WTC11 (cell line): ENCODE results near the gene ANO8. TPM values are rescaled to one million over a fixed set of nuclear protein-coding genes. Genes with fewer than 3 reads are reported as not detected.

Experiments used
- ATAC-seq: fragments of 200-7000 bp; cut with Tn5 transposase; 2 replicates; pipeline ENCODE4 v1.10.0; 2021; ENCODE audit warnings: mild to moderate bottlenecking, moderate library complexity
- CTCF ChIA-PET: fragments of 300-600 bp; sonication (Branson Sonifier 250); formaldehyde crosslinking; loops from one replicate; lab custom pipeline; 2021; ENCODE audit warnings: antibody characterized with exemption; lab: Charles Lee
- POLR2A ChIA-PET: fragments of 350-600 bp; sonication (Branson Sonifier 250); formaldehyde crosslinking; loops from one replicate; lab custom pipeline; 2021; ENCODE audit warnings: antibody characterized with exemption; lab: Charles Lee
- DNase-seq: peaks from one replicate; pipeline ENCODE4 v3.0.0; 2021; ENCODE audit warnings: low spot score
- H3K27ac Mint-ChIP-seq: 2 replicates; pipeline ENCODE4 v1.8.0; 2021; ENCODE audit warnings: mixed read lengths
- H3K27me3 Mint-ChIP-seq: 2 replicates; pipeline ENCODE4 v1.8.0; 2021; ENCODE audit warnings: low read depth, mild to moderate bottlenecking, moderate library complexity, mixed read lengths
- H3K36me3 Mint-ChIP-seq: 2 replicates; pipeline ENCODE4 v1.8.0; 2021; ENCODE audit warnings: mixed read lengths
- H3K4me1 Mint-ChIP-seq: 2 replicates; pipeline ENCODE4 v1.8.0; 2022; ENCODE audit warnings: mixed read lengths
- H3K4me3 Mint-ChIP-seq: 2 replicates; pipeline ENCODE4 v1.8.0; 2021; ENCODE audit warnings: mild to moderate bottlenecking, moderate library complexity, mixed read lengths
- H3K9me3 Mint-ChIP-seq: 2 replicates; pipeline ENCODE4 v1.8.0; 2021; ENCODE audit warnings: mixed read lengths
- ARID4B ChIP-seq: sonication (generic); formaldehyde crosslinking; IDR thresholded peaks from 2 replicates; pipeline ENCODE4 v1.8.0; 2023; ENCODE audit warnings: missing genetic modification reagents, mild to moderate bottlenecking, borderline replicate concordance
- ATF2 ChIP-seq: sonication (generic); formaldehyde crosslinking; IDR thresholded peaks from 2 replicates; pipeline ENCODE4 v1.8.1; 2022; ENCODE audit warnings: low read depth, missing genetic modification reagents, borderline replicate concordance
- ATF3 ChIP-seq: sonication (generic); formaldehyde crosslinking; conservative IDR thresholded peaks from 2 replicates; pipeline ENCODE4 v1.8.1; 2022; ENCODE audit warnings: mild to moderate bottlenecking, missing genetic modification reagents
- ETV6 ChIP-seq: sonication (generic); formaldehyde crosslinking; IDR thresholded peaks from 2 replicates; pipeline ENCODE4 v1.8.1; 2022; ENCODE audit warnings: mild to moderate bottlenecking, missing genetic modification reagents
- FOXK1 ChIP-seq: sonication (generic); formaldehyde crosslinking; IDR thresholded peaks from 2 replicates; pipeline ENCODE4 v1.8.0; 2022; ENCODE audit warnings: mild to moderate bottlenecking, moderate library complexity, missing genetic modification reagents
- GABPB1 ChIP-seq: sonication (generic); formaldehyde crosslinking; IDR thresholded peaks from 2 replicates; pipeline ENCODE4 v1.8.1; 2023; ENCODE audit warnings: mild to moderate bottlenecking, missing genetic modification reagents
- HMGXB4 ChIP-seq: sonication (generic); formaldehyde crosslinking; IDR thresholded peaks from 2 replicates; pipeline ENCODE4 v1.8.1; 2023; ENCODE audit warnings: mild to moderate bottlenecking, moderate library complexity, missing genetic modification reagents
- NFATC4 ChIP-seq: fragments of 250-450 bp; sonication (Bioruptor Pico); IDR thresholded peaks from 2 replicates; pipeline ENCODE4 v1.9.0; 2021; ENCODE audit warnings: mild to moderate bottlenecking
- NFYB ChIP-seq: sonication (generic); formaldehyde crosslinking; conservative IDR thresholded peaks from 2 replicates; pipeline ENCODE4 v1.8.0; 2022; ENCODE audit warnings: low read depth, missing genetic modification reagents
- PRRX2 ChIP-seq: fragments of 250-450 bp; sonication (Bioruptor Pico); IDR thresholded peaks from 2 replicates; pipeline ENCODE4 v1.8.0; 2021; ENCODE audit warnings: mild to moderate bottlenecking
- SMAD4 ChIP-seq: sonication (generic); formaldehyde crosslinking; IDR thresholded peaks from 2 replicates; pipeline ENCODE4 v1.8.0; 2022; ENCODE audit warnings: mild to moderate bottlenecking, missing genetic modification reagents
- TCF7 ChIP-seq: sonication (generic); formaldehyde crosslinking; IDR thresholded peaks from 2 replicates; pipeline ENCODE4 v1.8.0; 2022; ENCODE audit warnings: mild to moderate bottlenecking, low read depth, missing genetic modification reagents, moderate library complexity
- TEAD4 ChIP-seq: sonication (generic); formaldehyde crosslinking; IDR thresholded peaks from 2 replicates; pipeline ENCODE4 v1.8.0; 2022; ENCODE audit warnings: mild to moderate bottlenecking, missing genetic modification reagents
- USF1 ChIP-seq: sonication (generic); formaldehyde crosslinking; IDR thresholded peaks from 2 replicates; pipeline ENCODE4 v1.8.0; 2022; ENCODE audit warnings: mild to moderate bottlenecking, missing genetic modification reagents
- USF2 ChIP-seq: sonication (generic); formaldehyde crosslinking; IDR thresholded peaks from 2 replicates; pipeline ENCODE4 v1.8.1; 2023; ENCODE audit warnings: mild to moderate bottlenecking, missing genetic modification reagents, moderate library complexity
- ZBTB43 ChIP-seq: sonication (generic); formaldehyde crosslinking; IDR thresholded peaks from 2 replicates; pipeline ENCODE4 v1.8.1; 2023; ENCODE audit warnings: mild to moderate bottlenecking, missing genetic modification reagents
- ZNF281 ChIP-seq: sonication (generic); formaldehyde crosslinking; IDR thresholded peaks from 2 replicates; pipeline ENCODE4 v1.8.0; 2023; ENCODE audit warnings: mild to moderate bottlenecking, missing genetic modification reagents
- ZNF671 ChIP-seq: fragments of 250-450 bp; sonication (Bioruptor Pico); IDR thresholded peaks from 2 replicates; pipeline ENCODE4 v1.8.0; 2021; ENCODE audit warnings: mild to moderate bottlenecking
- total RNA-seq: library from RNA; stranded (reverse); gene quantifications from 3 replicates; pipeline ENCODE4 v1.2.3, GENCODE V29; 2021

The ANO8 gene
- total RNA-seq, 1 experiment from 2014 or later = 32.6 TPM

- TF ChIP-seq USF2 (CRISPR knock-in tag) (no peak), USF1 (CRISPR knock-in tag) (no peak)
Measured at GRCh38 chr19:17286752-17287151, 47.9 kb downstream of the ANO8 start (continued).

- Mint-ChIP-seq H3K9me3 (no peaks in the 10 kb centered on the region), H3K27ac (no peak overlapping the region), H3K36me3 (peaks cover 8% of the 10 kb centered on the region; the same call in 1 of the 2 replicates), H3K4me1 (peaks cover 3% of the 10 kb centered on the region; the same call in 1 of the 2 replicates), H3K4me3 (no peak overlapping the region), H3K27me3 (peaks cover 3% of the 10 kb centered on the region)
- ChIA-PET POLR2A (no interaction called here), CTCF (no interaction called here)
- TF ChIP-seq ZNF281 (CRISPR knock-in tag) (no peak), ZNF671 (CRISPR knock-in tag) (no peak), ARID4B (CRISPR knock-in tag) (no peak), TCF7 (no peak), FOXK1 (CRISPR knock-in tag) (no peak), ATF3 (no peak), NFATC4 (no peak), SMAD4 (CRISPR knock-in tag) (no peak), PRRX2 (CRISPR knock-in tag) (no peak), HMGXB4 (CRISPR knock-in tag) (no peak), TEAD4 (CRISPR knock-in tag) (no peak), ATF2 (no peak), ETV6 (no peak), GABPB1 (CRISPR knock-in tag) (no peak), NFYB (CRISPR knock-in tag) (no peak), ZBTB43 (CRISPR knock-in tag) (no peak)
- ATAC-seq = no peak
- no peak for DNase-seq
Measured at GRCh38 chr19:17286263-17286662, 48.4 kb downstream of the ANO8 start.
